Measurements from ENCODE around the gene HDDC2.

Gene HDDC2

DNA sequence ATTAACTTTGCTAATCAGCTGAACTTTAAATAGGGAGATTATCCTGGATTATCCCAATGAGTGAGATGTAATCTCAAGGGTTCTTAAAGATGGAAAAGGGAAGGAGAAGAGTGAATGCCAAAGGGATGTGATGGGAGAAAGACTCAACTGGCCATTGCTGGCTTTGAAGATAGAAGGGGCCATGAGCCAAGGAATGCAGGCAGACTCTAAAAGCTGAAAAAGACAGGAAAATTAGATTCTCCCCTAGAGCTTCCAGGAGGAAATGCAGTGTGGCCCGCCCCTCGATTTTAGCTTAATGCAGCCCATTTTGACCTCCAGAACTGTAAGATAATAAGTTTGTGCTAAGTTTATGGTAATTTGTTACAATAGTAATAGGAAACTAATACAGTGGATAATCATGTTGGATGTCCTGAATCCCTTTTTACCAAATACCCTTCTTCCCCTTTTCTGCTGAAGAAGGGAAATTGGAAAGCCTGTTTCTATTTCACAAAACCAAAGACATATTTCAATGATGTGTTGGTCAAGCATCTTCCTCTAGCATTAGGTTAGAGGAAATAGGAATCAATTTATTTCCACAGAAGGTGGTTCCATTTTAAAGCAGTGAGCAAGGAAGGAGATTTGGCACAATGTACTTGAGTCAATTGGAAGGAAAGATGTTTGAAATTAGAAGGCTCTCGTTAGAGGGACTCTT, 3.3 kb upstream of the HDDC2 start:
- TF ChIP-seq, protein P1, sequence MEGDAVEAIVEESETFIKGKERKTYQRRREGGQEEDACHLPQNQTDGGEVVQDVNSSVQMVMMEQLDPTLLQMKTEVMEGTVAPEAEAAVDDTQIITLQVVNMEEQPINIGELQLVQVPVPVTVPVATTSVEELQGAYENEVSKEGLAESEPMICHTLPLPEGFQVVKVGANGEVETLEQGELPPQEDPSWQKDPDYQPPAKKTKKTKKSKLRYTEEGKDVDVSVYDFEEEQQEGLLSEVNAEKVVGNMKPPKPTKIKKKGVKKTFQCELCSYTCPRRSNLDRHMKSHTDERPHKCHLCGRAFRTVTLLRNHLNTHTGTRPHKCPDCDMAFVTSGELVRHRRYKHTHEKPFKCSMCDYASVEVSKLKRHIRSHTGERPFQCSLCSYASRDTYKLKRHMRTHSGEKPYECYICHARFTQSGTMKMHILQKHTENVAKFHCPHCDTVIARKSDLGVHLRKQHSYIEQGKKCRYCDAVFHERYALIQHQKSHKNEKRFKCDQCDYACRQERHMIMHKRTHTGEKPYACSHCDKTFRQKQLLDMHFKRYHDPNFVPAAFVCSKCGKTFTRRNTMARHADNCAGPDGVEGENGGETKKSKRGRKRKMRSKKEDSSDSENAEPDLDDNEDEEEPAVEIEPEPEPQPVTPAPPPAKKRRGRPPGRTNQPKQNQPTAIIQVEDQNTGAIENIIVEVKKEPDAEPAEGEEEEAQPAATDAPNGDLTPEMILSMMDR (IDR thresholded peaks at IDR 0.05) = no peak
- no peak overlapping the region for H3K4me3 ChIP-seq (ENCODE audit: low read depth in 1 of 2, low read length in 1 of 2)
- H3K27ac ChIP-seq = no peak overlapping the region
- no peaks in the 10 kb centered on the region for H3K36me3 ChIP-seq
- H3K4me1 ChIP-seq (ENCODE audit: control insufficient read depth in 1 of 2, insufficient read depth in 1 of 2, low read depth in 1 of 2, low read length in 1 of 2) = peaks cover 17 to 23% of the 10 kb centered on the region in 2 experiments
- H3K27me3 ChIP-seq = no peaks in the 10 kb centered on the region
- no peaks in the 10 kb centered on the region for H3K9me3 ChIP-seq

DNA sequence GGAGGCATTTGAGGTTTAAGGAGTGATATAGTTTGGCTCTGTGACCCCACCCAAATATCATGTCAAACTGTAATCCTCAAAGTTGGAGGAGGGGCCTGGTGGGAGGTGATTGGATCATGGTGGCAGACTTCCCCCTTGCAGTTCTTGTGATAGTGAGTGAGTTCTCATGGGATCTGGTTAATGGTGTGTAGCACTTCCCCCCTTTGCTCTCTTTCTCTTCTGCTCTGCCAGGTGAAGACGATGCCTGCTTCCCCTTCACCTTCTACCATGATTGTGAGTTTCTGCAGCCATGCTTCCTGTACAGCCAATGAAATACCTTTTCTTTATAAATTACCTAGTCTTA, 1.7 kb upstream of the HDDC2 start:
- no peaks in the 10 kb centered on the region for H3K9me3 ChIP-seq
- H3K27ac ChIP-seq = peak overlapping the region; percentile 86
- peaks cover 1% of the 10 kb centered on the region for H3K36me3 ChIP-seq
- peaks cover 17 to 23% of the 10 kb centered on the region in 2 experiments for H3K4me1 ChIP-seq (ENCODE audit: control insufficient read depth in 1 of 2, insufficient read depth in 1 of 2, low read depth in 1 of 2, low read length in 1 of 2)
- no peak overlapping the region for H3K4me3 ChIP-seq (ENCODE audit: low read depth in 1 of 2, low read length in 1 of 2)
- TF ChIP-seq, protein P1 (IDR thresholded peaks at IDR 0.05) = no peak
- H3K27me3 ChIP-seq = no peaks in the 10 kb centered on the region

DNA sequence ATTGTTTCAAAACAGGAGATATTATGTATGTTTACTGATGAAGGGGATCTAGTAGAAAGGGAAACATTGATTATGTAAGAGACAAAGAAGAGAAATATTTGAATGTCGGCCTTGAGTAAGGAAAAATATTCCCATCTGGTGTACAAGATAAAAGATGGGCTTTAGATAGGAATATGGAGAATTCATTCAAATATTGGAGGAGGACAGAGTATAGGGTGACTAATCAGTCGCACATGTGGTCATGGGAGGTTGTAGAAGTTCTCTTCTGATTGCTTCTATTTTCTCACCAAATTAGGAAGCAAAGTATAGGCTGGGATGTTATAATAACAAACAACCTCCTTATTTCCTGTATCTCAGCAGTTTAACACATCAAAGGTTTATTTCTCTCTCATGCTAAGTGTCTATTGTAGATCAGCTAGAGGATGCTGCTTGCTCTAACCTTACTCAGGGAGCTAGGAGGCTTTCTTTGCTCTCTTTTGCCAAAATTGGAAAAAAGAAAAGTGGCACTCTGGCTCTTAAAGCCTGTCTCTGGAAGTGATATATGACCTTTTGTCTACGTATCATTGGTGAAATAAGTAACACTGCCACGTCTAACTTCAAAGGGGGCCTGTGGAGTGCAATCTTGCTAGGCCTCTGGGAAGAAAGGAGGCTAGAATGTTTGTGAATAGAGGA, 1.2 kb upstream of the HDDC2 start:
- Histone ChIP-seq H3K4me1 (ENCODE audit: control insufficient read depth in 1 of 2, insufficient read depth in 1 of 2, low read depth in 1 of 2, low read length in 1 of 2) (peaks cover 17 to 23% of the 10 kb centered on the region in 2 experiments), H3K27me3 (no peaks in the 10 kb centered on the region), H3K27ac (peak overlapping the region; percentile 86), H3K4me3 (ENCODE audit: low read depth in 1 of 2, low read length in 1 of 2) (no peak overlapping the region), H3K9me3 (no peaks in the 10 kb centered on the region), H3K36me3 (peaks cover 3% of the 10 kb centered on the region)
- TF ChIP-seq, protein P1 (IDR thresholded peaks at IDR 0.05) = no peak

DNA sequence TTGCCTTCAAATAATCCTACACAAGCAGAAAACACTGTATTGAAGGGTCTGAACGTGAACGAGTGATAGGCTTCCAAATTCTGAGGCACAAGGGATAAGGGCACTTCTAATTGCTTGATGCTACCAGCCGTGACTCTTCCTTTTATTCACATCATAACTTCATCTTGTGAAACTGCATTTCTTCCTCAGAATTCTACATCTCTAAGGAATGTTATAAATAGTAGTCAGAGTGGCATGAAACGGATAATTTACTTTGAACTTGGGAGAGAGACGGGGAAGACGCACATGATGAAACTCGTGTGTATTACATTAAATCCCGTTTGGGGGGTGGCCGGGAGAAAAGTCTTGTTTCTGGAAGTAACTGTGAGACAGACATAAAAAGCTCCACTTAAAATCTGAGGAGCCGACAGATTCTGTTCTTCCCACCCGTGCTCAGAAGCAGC, 754 bp downstream of the HDDC2 start:
- peak overlapping the region; percentile 63 to 68 for H3K4me3 ChIP-seq (ENCODE audit: low read depth in 1 of 2, low read length in 1 of 2)
- TF ChIP-seq, protein P1 (IDR thresholded peaks at IDR 0.05) = no peak
- H3K4me1 ChIP-seq (ENCODE audit: control insufficient read depth in 1 of 2, insufficient read depth in 1 of 2, low read depth in 1 of 2, low read length in 1 of 2) = peaks cover 17 to 21% of the 10 kb centered on the region in 2 experiments

DNA sequence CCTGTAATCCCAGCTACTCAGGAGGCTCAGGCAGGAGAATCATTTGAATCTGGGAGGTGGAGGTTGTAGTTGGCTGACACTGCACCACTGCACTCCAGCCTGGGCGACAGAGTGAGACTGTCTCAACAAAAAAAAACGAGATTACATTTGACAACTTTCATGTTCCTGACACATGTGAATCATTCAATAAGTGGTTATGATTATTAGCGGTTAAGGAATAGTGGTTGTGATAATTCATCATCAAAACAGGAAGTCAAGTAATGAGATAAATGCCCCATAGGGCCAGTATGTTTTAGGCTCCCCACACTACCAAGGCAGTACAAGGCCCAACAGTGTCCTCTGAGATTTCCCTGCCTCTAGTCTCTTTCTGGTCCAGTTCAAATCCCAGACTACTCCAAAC, 2.5 kb downstream of the HDDC2 start:
- Histone ChIP-seq H3K36me3 (peaks cover 29% of the 10 kb centered on the region), H3K27me3 (no peaks in the 10 kb centered on the region), H3K4me3 (ENCODE audit: low read depth in 1 of 2, low read length in 1 of 2) (no peak overlapping the region), H3K27ac (no peak overlapping the region), H3K4me1 (ENCODE audit: control insufficient read depth in 1 of 2, insufficient read depth in 1 of 2, low read depth in 1 of 2, low read length in 1 of 2) (peaks cover 9 to 10% of the 10 kb centered on the region in 2 experiments), H3K9me3 (no peaks in the 10 kb centered on the region)
- TF ChIP-seq, protein P1 (IDR thresholded peaks at IDR 0.05) = no peak

More for the DNA sequence above, 754 bp downstream of the HDDC2 start:
- Histone ChIP-seq H3K9me3 (no peaks in the 10 kb centered on the region), H3K36me3 (peaks cover 19% of the 10 kb centered on the region), H3K27me3 (no peaks in the 10 kb centered on the region), H3K27ac (peak overlapping the region; percentile 86)
